Uterus (tissue), 2 donors: ENCODE data around the gene ACOT11.

Experiments
- POLR2A ChIP-seq, 2 donors: fragments of 450-650 bp; IDR thresholded peaks; one replicate each; pipeline ENCODE4 v1.6.1; 2016; ENCODE audit warnings: antibody characterized with exemption in 2 of 2, mild to moderate bottlenecking in 1 of 2, moderate library complexity in 1 of 2
- TF ChIP-seq, protein P1 (sequence below), 4 experiments: fragments of 200-600 bp in 2 of 4; fragments of 450-650 bp in 2 of 4; sonication (generic) in 2 of 4; IDR thresholded peaks; one replicate each; pipeline ENCODE4 v1.5.1; 2016 to 2019; ENCODE audit warnings: antibody characterized with exemption in 4 of 4, mild to moderate bottlenecking in 2 of 4, moderate library complexity in 1 of 4

DNA sequence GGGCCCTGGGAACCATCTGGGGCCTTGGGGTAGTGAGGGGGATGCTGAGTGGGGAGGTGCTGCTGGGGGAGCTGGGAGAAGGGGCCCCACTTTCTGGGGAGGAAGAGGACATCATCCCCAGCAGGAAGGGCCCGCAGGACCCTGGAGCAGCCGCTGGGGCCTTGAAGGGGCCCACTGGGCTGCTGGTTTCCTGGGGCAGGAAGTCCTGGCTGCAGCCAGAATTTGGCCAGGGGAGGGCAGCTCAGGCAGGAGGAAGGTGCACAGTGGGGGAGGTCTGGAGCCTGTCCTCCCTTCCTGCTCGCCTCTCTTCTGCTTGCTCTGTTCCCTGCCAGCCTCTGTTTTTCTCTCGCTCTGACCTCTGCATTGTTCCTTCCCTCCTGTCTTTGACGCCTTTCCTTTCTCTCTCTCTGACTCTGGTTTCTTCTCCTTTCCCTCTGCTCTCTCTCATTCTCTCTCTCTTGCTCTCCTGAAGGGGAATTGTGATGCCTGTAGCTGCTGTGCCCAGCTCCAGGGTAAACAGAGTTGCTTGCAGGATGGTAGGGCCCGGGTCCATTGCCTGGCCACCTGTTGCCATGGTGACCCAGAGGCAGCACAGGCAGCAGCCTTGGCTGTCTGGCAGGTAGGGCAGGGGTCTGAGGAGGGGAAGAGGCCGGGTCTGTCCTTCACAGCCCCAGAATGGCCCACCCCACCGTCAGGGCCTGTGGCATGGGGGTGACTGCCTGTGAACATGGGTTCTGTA lies 23.9 kb downstream of the ACOT11 start:
- no peak for TF ChIP-seq POLR2A (IDR thresholded peaks at IDR 0.05)
- TF ChIP-seq, protein P1, sequence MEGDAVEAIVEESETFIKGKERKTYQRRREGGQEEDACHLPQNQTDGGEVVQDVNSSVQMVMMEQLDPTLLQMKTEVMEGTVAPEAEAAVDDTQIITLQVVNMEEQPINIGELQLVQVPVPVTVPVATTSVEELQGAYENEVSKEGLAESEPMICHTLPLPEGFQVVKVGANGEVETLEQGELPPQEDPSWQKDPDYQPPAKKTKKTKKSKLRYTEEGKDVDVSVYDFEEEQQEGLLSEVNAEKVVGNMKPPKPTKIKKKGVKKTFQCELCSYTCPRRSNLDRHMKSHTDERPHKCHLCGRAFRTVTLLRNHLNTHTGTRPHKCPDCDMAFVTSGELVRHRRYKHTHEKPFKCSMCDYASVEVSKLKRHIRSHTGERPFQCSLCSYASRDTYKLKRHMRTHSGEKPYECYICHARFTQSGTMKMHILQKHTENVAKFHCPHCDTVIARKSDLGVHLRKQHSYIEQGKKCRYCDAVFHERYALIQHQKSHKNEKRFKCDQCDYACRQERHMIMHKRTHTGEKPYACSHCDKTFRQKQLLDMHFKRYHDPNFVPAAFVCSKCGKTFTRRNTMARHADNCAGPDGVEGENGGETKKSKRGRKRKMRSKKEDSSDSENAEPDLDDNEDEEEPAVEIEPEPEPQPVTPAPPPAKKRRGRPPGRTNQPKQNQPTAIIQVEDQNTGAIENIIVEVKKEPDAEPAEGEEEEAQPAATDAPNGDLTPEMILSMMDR (IDR thresholded peaks at IDR 0.05) = no peak
